Endodermal cell (in vitro differentiated cells): Measurements from ENCODE around the gene PDGFC. TPM values are rescaled to one million over a fixed set of nuclear protein-coding genes. Genes with fewer than 3 reads are reported as not detected.

ENCODE experiments used
- DNase-seq: peaks from one replicate; pipeline ENCODE4 v3.0.0-alpha.2; 2017
- H3K27ac ChIP-seq: 2 replicates; pipeline ENCODE4 v1.5.1; 2013; ENCODE audit warnings: mild to moderate bottlenecking, low read depth, low read length, moderate library complexity
- H3K27me3 ChIP-seq: 2 replicates; pipeline ENCODE4 v1.6.1; 2013; ENCODE audit warnings: mild to moderate bottlenecking, low read length, moderate library complexity; ENCODE audit not compliant: insufficient read depth, control insufficient read depth, poor library complexity, severe bottlenecking
- H3K36me3 ChIP-seq: 2 replicates; pipeline ENCODE4 v1.7.0; 2013; ENCODE audit warnings: mild to moderate bottlenecking, low read length, moderate library complexity; ENCODE audit not compliant: control insufficient read depth, insufficient read depth
- H3K4me1 ChIP-seq: one replicate; pipeline ENCODE4 v1.7.0; 2013; ENCODE audit warnings: low read length; ENCODE audit not compliant: control insufficient read depth, insufficient read depth
- H3K4me3 ChIP-seq: 2 replicates; pipeline ENCODE4 v1.5.1; 2013; ENCODE audit warnings: mild to moderate bottlenecking, low read length, moderate library complexity
- H3K9ac ChIP-seq: 2 replicates; pipeline ENCODE4 v1.6.1; 2013; ENCODE audit warnings: mild to moderate bottlenecking, low read length, moderate library complexity; ENCODE audit not compliant: poor library complexity, severe bottlenecking; ENCODE audit errors: extremely low read depth
- H3K9me3 ChIP-seq: 2 replicates; pipeline ENCODE4 v1.6.1; 2013; ENCODE audit warnings: mild to moderate bottlenecking, low read length, moderate library complexity; ENCODE audit not compliant: control insufficient read depth
- H3K27ac Mint-ChIP-seq: 2 replicates; pipeline ENCODE4 v1.8.0; 2020; ENCODE audit warnings: mixed read lengths
- H3K27me3 Mint-ChIP-seq: 2 replicates; pipeline ENCODE4 v1.8.0; 2021; ENCODE audit warnings: mild to moderate bottlenecking, mixed read lengths; ENCODE audit not compliant: insufficient read depth
- H3K36me3 Mint-ChIP-seq: 2 replicates; pipeline ENCODE4 v1.8.0; 2020; ENCODE audit warnings: low read depth, mixed read lengths
- H3K4me1 Mint-ChIP-seq: 2 replicates; pipeline ENCODE4 v1.8.0; 2020; ENCODE audit warnings: mixed read lengths
- H3K4me3 Mint-ChIP-seq: 2 replicates; pipeline ENCODE4 v1.8.0; 2020; ENCODE audit warnings: mild to moderate bottlenecking, moderate library complexity, mixed read lengths
- H3K9me3 Mint-ChIP-seq: 2 replicates; pipeline ENCODE4 v1.8.0; 2020; ENCODE audit warnings: mild to moderate bottlenecking, mixed read lengths
- CTCF ChIP-seq: fragments of 200-600 bp; sonication (generic); conservative IDR thresholded peaks from 2 replicates; pipeline ENCODE4 v1.5.0; 2021; ENCODE audit warnings: antibody characterized with exemption, mild to moderate bottlenecking
- WGBS, 2 experiments: methylation state at CpG; one replicate each; pipeline versions ENCODE4 v1.1.5 to v1.1.7; 2013; ENCODE audit warnings: missing lambda C conversion rate in 2 of 2, mixed read lengths in 1 of 2; ENCODE audit not compliant: insufficient coverage in 1 of 2, insufficient read length in 1 of 2; 5-methylcytosine and 5-hydroxymethylcytosine counted together
- total RNA-seq, 2 donors: library from RNA; stranded (reverse); fragmentation: NEBNext Ultra II Directional in 1 of 2; extraction: Animal tissue kit (Norgen Biotek cat#: 25700) in 1 of 2; gene quantifications; 2 replicates in 1 of 2; 3 replicates in 1 of 2; pipeline ENCODE4 v1.2.1, GENCODE V29; 2021

Gene PDGFC
- total RNA-seq, 2 donors from 2014 or later: 5.5 to 6.8 TPM

GRCh38 chr4:156827519-156827918 is 144.1 kb downstream of the PDGFC start:
- Mint-ChIP-seq H3K4me1 (no peaks in the 10 kb centered on the region), H3K27ac (no peak overlapping the region), H3K9me3 (no peaks in the 10 kb centered on the region), H3K36me3 (no peaks in the 10 kb centered on the region), H3K4me3 (no peak overlapping the region), H3K27me3 (no peaks in the 10 kb centered on the region)
- Histone ChIP-seq H3K27ac (no peak overlapping the region), H3K4me3 (no peak overlapping the region), H3K27me3 (no peaks in the 10 kb centered on the region), H3K9me3 (no peaks in the 10 kb centered on the region), H3K4me1 (no peaks in the 10 kb centered on the region), H3K36me3 (no peaks in the 10 kb centered on the region), H3K9ac (no peak overlapping the region)
- no peak for DNase-seq
- TF ChIP-seq CTCF: no peak
- 93 to 100% methylated on average over 1 to 2 of the region's 2 CpGs for WGBS, 2 experiments

DNA sequence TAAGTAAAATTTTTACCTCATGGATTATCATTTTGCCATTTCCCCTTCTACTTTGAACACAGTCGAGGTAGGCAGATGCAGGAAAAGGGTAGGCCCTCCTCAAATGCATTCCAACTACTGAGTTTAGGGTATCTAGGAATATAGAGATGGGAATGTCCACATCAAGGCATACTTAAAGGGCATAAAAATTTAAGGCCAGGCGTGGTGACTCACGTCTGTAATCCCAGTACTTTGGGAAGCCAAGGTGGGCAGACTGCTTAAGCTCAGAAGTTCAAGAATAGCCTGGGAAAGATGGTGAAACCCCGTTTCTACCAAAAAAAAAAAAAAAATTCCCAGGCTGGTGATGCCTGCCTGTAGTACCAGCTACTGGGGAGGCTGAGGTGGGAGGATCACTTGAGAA is 146.5 kb downstream of the PDGFC start:
- 87 to 100% methylated on average over 2 to 4 of the region's 4 CpGs for WGBS, 2 experiments
- Histone ChIP-seq H3K27ac (no peak overlapping the region), H3K27me3 (no peaks in the 10 kb centered on the region), H3K4me1 (no peaks in the 10 kb centered on the region), H3K4me3 (no peak overlapping the region), H3K9ac (no peak overlapping the region), H3K9me3 (no peaks in the 10 kb centered on the region), H3K36me3 (no peaks in the 10 kb centered on the region)
- Mint-ChIP-seq H3K27me3 (no peaks in the 10 kb centered on the region), H3K4me3 (no peak overlapping the region), H3K9me3 (no peaks in the 10 kb centered on the region), H3K27ac (no peak overlapping the region), H3K4me1 (no peaks in the 10 kb centered on the region), H3K36me3 (no peaks in the 10 kb centered on the region)
- DNase-seq: no peak
- TF ChIP-seq CTCF: no peak

GRCh38 chr4:156824451-156825060 is 147.0 kb downstream of the PDGFC start:
- H3K27me3 ChIP-seq: no peaks in the 10 kb centered on the region
- no peak overlapping the region for H3K27ac Mint-ChIP-seq
- H3K27me3 Mint-ChIP-seq: no peaks in the 10 kb centered on the region
- no peaks in the 10 kb centered on the region for H3K9me3 ChIP-seq
- no peaks in the 10 kb centered on the region for H3K36me3 ChIP-seq
- H3K9me3 Mint-ChIP-seq: no peaks in the 10 kb centered on the region
- H3K4me3 Mint-ChIP-seq: no peak overlapping the region
- no peak overlapping the region for H3K9ac ChIP-seq
- no peaks in the 10 kb centered on the region for H3K36me3 Mint-ChIP-seq
- no peaks in the 10 kb centered on the region for H3K4me1 ChIP-seq
- H3K4me1 Mint-ChIP-seq: no peaks in the 10 kb centered on the region
- TF ChIP-seq CTCF: no peak
- H3K27ac ChIP-seq: no peak overlapping the region
- no peak for DNase-seq
- WGBS, 2 experiments: 96 to 100% methylated on average over 1 of the region's 2 CpGs
- no peak overlapping the region for H3K4me3 ChIP-seq
